Mesothelial cell of epicardium (in vitro differentiated cells): ENCODE measurements around the gene PRPH2. TPM values are rescaled to one million over a fixed set of nuclear protein-coding genes. Genes with fewer than 3 reads are reported as not detected.

ENCODE experiments used
- DNase-seq, 2 experiments: peaks; one replicate each; pipeline ENCODE4 v3.0.0; 2021; ENCODE audit warnings: low spot score in 2 of 2; ENCODE audit not compliant: unreplicated experiment in 2 of 2
- H3K27ac Mint-ChIP-seq: 2 replicates; pipeline ENCODE4 v1.8.0; 2021; ENCODE audit warnings: mixed read lengths
- H3K27me3 Mint-ChIP-seq: 2 replicates; pipeline ENCODE4 v1.8.0; 2021; ENCODE audit warnings: low read depth, mixed read lengths
- H3K36me3 Mint-ChIP-seq: 2 replicates; pipeline ENCODE4 v1.8.0; 2021; ENCODE audit warnings: mixed read lengths
- H3K4me1 Mint-ChIP-seq: 2 replicates; pipeline ENCODE4 v1.8.0; 2021; ENCODE audit warnings: mixed read lengths
- H3K4me3 Mint-ChIP-seq: 2 replicates; pipeline ENCODE4 v1.8.0; 2021; ENCODE audit warnings: mild to moderate bottlenecking, moderate library complexity, mixed read lengths
- H3K9me3 Mint-ChIP-seq: 2 replicates; pipeline ENCODE4 v1.8.0; 2021; ENCODE audit warnings: mixed read lengths
- total RNA-seq: library from RNA; stranded (reverse); gene quantifications from 3 replicates; pipeline ENCODE4 v1.2.1, GENCODE V29; 2021
- TF ChIP-seq, protein P1 (sequence below): fragments of 200-600 bp; sonication (generic); IDR thresholded peaks from one replicate; pipeline ENCODE4 v1.5.0; 2021; ENCODE audit warnings: antibody characterized with exemption; ENCODE audit not compliant: unreplicated experiment

PRPH2 gene
- total RNA-seq, 1 donor from 2014 or later: 0.16 TPM

DNA sequence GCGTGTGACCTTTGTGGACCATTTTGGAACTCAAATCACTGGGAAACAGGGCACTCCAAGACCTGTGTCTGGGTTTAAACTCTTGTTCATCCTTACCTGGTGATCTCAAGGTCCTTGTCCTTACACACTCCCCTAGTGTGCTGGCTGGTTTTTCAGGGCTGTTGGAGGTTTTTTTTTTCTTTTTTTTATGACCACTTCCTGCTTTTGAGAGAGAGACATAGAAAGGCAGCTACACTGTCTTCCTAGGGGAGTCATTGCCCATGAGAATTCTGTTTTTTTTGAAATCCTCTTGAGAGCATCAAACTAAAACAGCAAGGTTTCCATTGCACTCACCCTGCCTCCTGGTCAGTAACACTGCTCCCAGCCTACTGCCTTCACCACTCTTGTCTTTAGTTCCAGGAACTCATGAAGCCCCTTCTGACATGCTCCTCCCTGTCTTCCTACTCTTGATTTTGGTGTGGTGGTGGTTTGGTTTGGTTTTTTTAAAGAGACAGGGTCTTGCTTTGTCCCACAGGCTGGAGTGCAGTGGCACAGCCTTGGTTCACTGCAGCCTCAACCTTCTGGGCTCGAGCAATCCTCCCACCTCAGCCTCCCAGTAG, 28.6 kb downstream of the PRPH2 start:
- Mint-ChIP-seq H3K27ac (no peak overlapping the region), H3K36me3 (peaks cover 30% of the 10 kb centered on the region), H3K27me3 (no peaks in the 10 kb centered on the region), H3K4me1 (no peaks in the 10 kb centered on the region), H3K4me3 (no peak overlapping the region), H3K9me3 (no peaks in the 10 kb centered on the region)
- TF ChIP-seq, protein P1, sequence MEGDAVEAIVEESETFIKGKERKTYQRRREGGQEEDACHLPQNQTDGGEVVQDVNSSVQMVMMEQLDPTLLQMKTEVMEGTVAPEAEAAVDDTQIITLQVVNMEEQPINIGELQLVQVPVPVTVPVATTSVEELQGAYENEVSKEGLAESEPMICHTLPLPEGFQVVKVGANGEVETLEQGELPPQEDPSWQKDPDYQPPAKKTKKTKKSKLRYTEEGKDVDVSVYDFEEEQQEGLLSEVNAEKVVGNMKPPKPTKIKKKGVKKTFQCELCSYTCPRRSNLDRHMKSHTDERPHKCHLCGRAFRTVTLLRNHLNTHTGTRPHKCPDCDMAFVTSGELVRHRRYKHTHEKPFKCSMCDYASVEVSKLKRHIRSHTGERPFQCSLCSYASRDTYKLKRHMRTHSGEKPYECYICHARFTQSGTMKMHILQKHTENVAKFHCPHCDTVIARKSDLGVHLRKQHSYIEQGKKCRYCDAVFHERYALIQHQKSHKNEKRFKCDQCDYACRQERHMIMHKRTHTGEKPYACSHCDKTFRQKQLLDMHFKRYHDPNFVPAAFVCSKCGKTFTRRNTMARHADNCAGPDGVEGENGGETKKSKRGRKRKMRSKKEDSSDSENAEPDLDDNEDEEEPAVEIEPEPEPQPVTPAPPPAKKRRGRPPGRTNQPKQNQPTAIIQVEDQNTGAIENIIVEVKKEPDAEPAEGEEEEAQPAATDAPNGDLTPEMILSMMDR: no peak
- DNase-seq: no peak

DNA sequence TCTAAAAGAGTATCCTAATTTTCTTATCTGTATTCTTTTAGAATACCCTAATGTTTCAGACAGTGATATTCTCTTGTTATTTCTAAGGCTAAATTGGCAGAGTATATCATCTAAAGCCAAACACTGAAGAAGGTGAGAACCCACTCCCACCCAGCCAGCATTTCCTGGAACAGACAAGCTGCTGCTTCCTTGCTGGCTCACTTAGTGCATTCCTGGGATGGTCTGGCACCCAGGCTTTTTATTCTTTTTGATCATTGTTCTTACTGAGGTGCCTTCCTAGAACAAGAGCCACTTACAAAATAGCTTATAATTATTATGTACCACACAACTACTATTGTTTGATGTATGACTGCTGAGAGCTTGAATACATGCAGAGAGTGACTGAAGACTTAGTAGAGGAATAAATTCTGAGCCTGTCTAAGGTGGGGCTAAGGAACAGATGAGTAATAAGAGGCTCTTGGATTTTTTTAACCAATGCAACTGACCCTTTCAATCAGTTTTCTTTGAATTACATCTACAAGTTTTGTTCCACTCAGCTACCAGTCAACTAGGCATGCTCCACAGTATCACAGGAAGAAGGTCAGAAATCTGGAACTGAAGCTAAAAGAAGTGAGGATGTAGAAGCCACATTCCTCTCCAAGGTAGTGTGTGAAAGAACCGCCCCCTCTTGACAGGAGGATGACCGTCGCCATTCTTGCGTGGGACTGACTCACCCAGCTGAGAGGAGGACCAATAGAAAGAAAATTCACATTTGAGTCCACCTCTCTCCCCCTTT, 30.1 kb downstream of the PRPH2 start:
- Mint-ChIP-seq H3K36me3 (peaks cover 42% of the 10 kb centered on the region), H3K27me3 (no peaks in the 10 kb centered on the region), H3K4me1 (no peaks in the 10 kb centered on the region), H3K27ac (peak overlapping the region; percentile 24), H3K4me3 (no peak overlapping the region), H3K9me3 (no peaks in the 10 kb centered on the region)
- DNase-seq: no peak
- TF ChIP-seq, protein P1: no peak

- H3K27ac Mint-ChIP-seq: no peak overlapping the region
- no peaks in the 10 kb centered on the region for H3K4me1 Mint-ChIP-seq
- TF ChIP-seq, protein P1: no peak
- DNase-seq: no peak
- no peaks in the 10 kb centered on the region for H3K27me3 Mint-ChIP-seq
- no peak overlapping the region for H3K4me3 Mint-ChIP-seq
- peaks cover 48% of the 10 kb centered on the region for H3K36me3 Mint-ChIP-seq
- H3K9me3 Mint-ChIP-seq: no peaks in the 10 kb centered on the region
These were observed 31.5 kb downstream of the PRPH2 start for GRCh38 chr6:42690872-42691271.

- H3K27ac Mint-ChIP-seq: no peak overlapping the region
- H3K36me3 Mint-ChIP-seq: peaks cover 54% of the 10 kb centered on the region
- no peaks in the 10 kb centered on the region for H3K27me3 Mint-ChIP-seq
- H3K9me3 Mint-ChIP-seq: no peaks in the 10 kb centered on the region
- DNase-seq: no peak
- H3K4me3 Mint-ChIP-seq: no peak overlapping the region
- no peaks in the 10 kb centered on the region for H3K4me1 Mint-ChIP-seq
- TF ChIP-seq, protein P1: no peak
These were observed 32.2 kb downstream of the PRPH2 start for GRCh38 chr6:42690151-42690702.

- H3K27ac Mint-ChIP-seq: no peak overlapping the region
- no peaks in the 10 kb centered on the region for H3K4me1 Mint-ChIP-seq
- TF ChIP-seq, protein P1: no peak
- H3K36me3 Mint-ChIP-seq: peaks cover 62% of the 10 kb centered on the region
- no peak for DNase-seq
- H3K9me3 Mint-ChIP-seq: no peaks in the 10 kb centered on the region
- H3K4me3 Mint-ChIP-seq: no peak overlapping the region
- H3K27me3 Mint-ChIP-seq: no peaks in the 10 kb centered on the region
These were observed 33.0 kb downstream of the PRPH2 start for GRCh38 chr6:42689371-42689770.
